ENCODE measurements around the gene PAPPA. TPM values are rescaled to one million over a fixed set of nuclear protein-coding genes. Genes with fewer than 3 reads are reported as not detected.
A peak's percentile ranks its signal among the peaks of the same experiment; 100 is the strongest.

PAPPA gene
- total RNA-seq, 1 donor from 2014 or later: 0.72 TPM

GRCh38 chr9:116271991-116272390, 118.4 kb downstream of the PAPPA start:
- no peak overlapping the region for H3K27ac Mint-ChIP-seq (ENCODE audit: unreplicated experiment)
- no peaks in the 10 kb centered on the region for H3K36me3 Mint-ChIP-seq (ENCODE audit: low read depth)
- no peak for TF ChIP-seq CTCF (conservative IDR thresholded peaks at IDR 0.05)
- DNase-seq (ENCODE audit: low read depth, low spot score): no peak
- H3K4me3 Mint-ChIP-seq: no peak overlapping the region
- H3K9me3 Mint-ChIP-seq: no peaks in the 10 kb centered on the region
- H3K4me1 Mint-ChIP-seq: peaks cover 26% of the 10 kb centered on the region
- H3K27me3 Mint-ChIP-seq (ENCODE audit: low read depth): peaks cover 15% of the 10 kb centered on the region

- Mint-ChIP-seq H3K27me3 (ENCODE audit: low read depth) (peaks cover 18% of the 10 kb centered on the region), H3K36me3 (ENCODE audit: low read depth) (no peaks in the 10 kb centered on the region), H3K27ac (ENCODE audit: unreplicated experiment) (no peak overlapping the region), H3K9me3 (no peaks in the 10 kb centered on the region), H3K4me3 (no peak overlapping the region), H3K4me1 (peaks cover 46% of the 10 kb centered on the region)
- TF ChIP-seq CTCF (conservative IDR thresholded peaks at IDR 0.05): no peak
- DNase-seq (ENCODE audit: low read depth, low spot score): no peak
Observed at GRCh38 chr9:116274293-116274692, 120.7 kb downstream of the PAPPA start.

GRCh38 chr9:116275418-116276195, 122.0 kb downstream of the PAPPA start:
- Mint-ChIP-seq H3K4me3 (no peak overlapping the region), H3K27ac (ENCODE audit: unreplicated experiment) (peak overlapping the region; percentile 16), H3K9me3 (no peaks in the 10 kb centered on the region), H3K27me3 (ENCODE audit: low read depth) (peaks cover 25% of the 10 kb centered on the region), H3K36me3 (ENCODE audit: low read depth) (no peaks in the 10 kb centered on the region), H3K4me1 (peaks cover 58% of the 10 kb centered on the region)
- no peak for TF ChIP-seq CTCF (conservative IDR thresholded peaks at IDR 0.05)
- no peak for DNase-seq (ENCODE audit: low read depth, low spot score)

DNA sequence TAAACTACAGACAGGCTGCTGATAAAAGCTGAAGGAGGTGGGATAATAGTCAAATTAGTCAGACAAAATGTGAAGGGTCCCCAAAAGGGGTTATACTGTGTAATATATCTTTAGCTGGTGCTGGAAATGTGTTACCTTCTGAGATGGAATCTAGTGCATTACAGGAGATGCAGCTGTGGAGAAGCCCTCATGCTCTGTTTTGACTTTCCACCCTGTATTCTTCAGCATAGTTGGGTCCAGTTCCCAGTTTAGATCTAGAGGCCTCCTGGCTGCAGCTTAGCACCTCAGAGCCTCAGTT, 122.6 kb downstream of the PAPPA start:
- peaks cover 58% of the 10 kb centered on the region for H3K4me1 Mint-ChIP-seq
- H3K4me3 Mint-ChIP-seq: no peak overlapping the region
- no peak for DNase-seq (ENCODE audit: low read depth, low spot score)
- H3K27me3 Mint-ChIP-seq (ENCODE audit: low read depth): peaks cover 25% of the 10 kb centered on the region
- H3K9me3 Mint-ChIP-seq: no peaks in the 10 kb centered on the region
- peak overlapping the region; percentile 47 for H3K27ac Mint-ChIP-seq (ENCODE audit: unreplicated experiment)
- no peaks in the 10 kb centered on the region for H3K36me3 Mint-ChIP-seq (ENCODE audit: low read depth)
- no peak for TF ChIP-seq CTCF (conservative IDR thresholded peaks at IDR 0.05)

DNA sequence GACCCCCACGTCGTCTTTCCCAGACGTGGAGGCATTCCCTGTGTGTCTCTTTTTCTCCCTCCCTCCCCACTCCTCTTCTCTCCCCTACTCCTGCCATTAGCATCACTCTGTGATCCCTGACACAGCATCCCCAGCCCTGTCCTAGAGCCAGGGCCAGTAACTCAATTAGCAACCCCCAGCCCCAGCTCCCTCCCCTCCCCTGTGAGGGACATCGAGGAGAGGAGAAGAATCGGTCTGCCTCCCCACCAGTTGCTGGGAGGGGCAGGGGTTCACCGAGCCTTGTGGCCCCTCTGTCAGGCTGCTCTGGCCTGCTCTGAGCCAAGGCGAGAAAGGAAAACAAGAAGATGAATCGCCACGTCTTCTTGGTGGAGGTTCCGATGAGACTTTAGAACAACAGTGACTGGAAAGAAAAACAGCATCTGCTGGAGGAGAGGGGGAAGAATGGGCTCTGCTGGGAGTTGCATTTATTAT, 123.1 kb downstream of the PAPPA start:
- no peaks in the 10 kb centered on the region for H3K36me3 Mint-ChIP-seq (ENCODE audit: low read depth)
- no peaks in the 10 kb centered on the region for H3K9me3 Mint-ChIP-seq
- H3K4me1 Mint-ChIP-seq: peaks cover 58% of the 10 kb centered on the region
- DNase-seq (ENCODE audit: low read depth, low spot score): no peak
- peaks cover 25% of the 10 kb centered on the region for H3K27me3 Mint-ChIP-seq (ENCODE audit: low read depth)
- no peak for TF ChIP-seq CTCF (conservative IDR thresholded peaks at IDR 0.05)
- H3K4me3 Mint-ChIP-seq: peak overlapping the region; percentile 17
- peak overlapping the region; percentile 47 for H3K27ac Mint-ChIP-seq (ENCODE audit: unreplicated experiment)

All from neural crest cell (in vitro differentiated cells).